Posterior cingulate gyrus (tissue), 11 donors: ENCODE results near the gene SNTG2.

Experiments
- DNase-seq, 10 donors: peaks; one replicate each; pipeline versions ENCODE4 v3.0.0 to v3.0.0-alpha.2; 2020 to 2021; ENCODE audit warnings: mixed read lengths in 3 of 10
- intact Hi-C: fragments of 100-400 bp; cut with DNase I; formaldehyde crosslinking; loops from one replicate; pipeline ENCODE4 v1.15.1; 2023

The SNTG2 gene

DNA sequence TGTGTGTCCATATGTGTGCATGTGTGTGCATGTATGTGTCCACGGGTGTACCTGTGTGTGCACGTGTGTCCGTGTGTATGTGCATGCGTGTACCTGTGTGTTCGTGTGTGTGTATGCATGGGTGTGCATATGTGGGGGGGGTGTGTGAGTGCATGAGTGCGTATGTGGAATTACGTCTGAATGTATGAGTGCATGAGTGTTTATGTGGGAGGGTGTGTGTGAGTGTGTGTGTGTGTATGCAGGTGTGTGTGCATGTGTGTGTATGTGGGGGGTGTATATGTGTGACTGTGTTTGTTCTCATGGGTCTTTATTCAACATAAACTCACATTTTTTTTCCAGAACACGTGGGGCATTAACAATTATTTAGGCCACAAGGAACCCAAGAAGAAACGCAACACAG is 208.4 kb downstream of the SNTG2 start:
- intact Hi-C loops, result no loop called here
- no peak for DNase-seq

DNA sequence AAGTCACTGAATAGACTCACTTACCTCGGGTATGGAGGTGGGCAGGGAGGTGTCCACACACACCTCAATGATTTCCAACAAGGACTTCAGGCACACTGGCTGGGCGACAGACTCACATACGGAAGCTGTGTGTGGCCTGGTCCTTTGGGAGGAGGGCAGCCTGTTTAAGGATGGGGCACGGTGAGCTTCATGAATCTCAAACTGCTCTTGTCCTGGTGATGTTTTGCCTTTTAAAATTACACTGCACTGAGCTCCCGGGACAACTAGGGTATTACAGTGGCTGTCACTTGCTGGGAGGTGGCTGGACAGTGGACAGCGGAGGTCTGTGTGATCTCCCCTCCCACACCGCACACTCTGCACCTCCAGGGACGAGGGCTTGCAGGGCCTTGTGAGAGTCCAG is 211.6 kb downstream of the SNTG2 start:
- no peak for DNase-seq
- intact Hi-C loops, result no loop called here

GRCh38 chr2:1162768-1163584 is 212.3 kb downstream of the SNTG2 start:
- no peak for DNase-seq
- intact Hi-C loops, result no loop called here

- no peak for DNase-seq
- intact Hi-C loops, result no loop called here
These were observed 216.3 kb downstream of the SNTG2 start for GRCh38 chr2:1166976-1167375.

- DNase-seq, result no peak
- intact Hi-C loops, result no loop called here
These were observed 218.2 kb downstream of the SNTG2 start for GRCh38 chr2:1168846-1169245.

GRCh38 chr2:1169291-1169949 is 218.8 kb downstream of the SNTG2 start:
- DNase-seq, result no peak
- intact Hi-C loops, result no loop called here

GRCh38 chr2:1170241-1170640 is 219.6 kb downstream of the SNTG2 start:
- intact Hi-C loops, result no loop called here

DNA sequence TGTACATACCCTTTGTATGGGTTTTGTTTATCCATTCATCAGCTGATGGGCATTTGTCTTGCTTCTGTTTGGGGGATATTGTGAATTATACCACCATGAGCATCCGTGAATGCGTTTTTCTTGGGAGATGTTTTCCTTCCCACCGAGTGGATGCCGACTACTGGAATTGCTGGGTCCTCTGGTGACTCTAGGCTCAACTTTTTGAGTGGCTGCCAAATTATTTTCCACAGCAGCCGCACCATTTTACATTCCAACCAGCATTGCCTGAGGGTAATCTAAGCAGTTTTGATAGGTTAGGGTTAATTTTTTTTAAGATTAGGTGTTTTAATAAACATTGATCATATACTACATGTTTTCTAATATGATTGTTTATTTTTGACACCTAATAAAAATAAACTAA is 220.1 kb downstream of the SNTG2 start:
- DNase-seq, result no peak
- intact Hi-C loops, result no loop called here

More at GRCh38 chr2:1170241-1170640, 219.6 kb downstream of the SNTG2 start:
- no peak for DNase-seq

DNA sequence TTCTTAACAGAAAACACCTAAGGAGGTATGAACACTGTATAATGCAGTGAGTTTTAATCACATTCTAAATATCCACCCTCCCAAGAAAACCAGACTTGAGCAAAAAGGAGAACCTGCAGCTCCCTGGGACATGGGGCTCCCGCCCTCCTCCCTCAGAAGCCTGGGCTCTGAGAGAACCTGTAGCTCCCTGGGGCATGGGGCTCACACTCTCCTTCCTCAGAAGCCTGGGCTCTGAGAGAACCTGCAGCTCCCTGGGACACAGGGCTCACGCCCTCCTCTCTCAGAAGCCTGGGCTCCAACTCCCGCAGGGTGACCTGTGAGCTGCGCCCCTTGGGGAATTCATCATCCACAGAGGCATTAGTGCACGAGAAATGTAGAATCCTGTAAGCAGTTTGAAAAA is 222.9 kb downstream of the SNTG2 start:
- intact Hi-C loops, result no loop called here
- no peak for DNase-seq

- DNase-seq, result no peak
- intact Hi-C loops, result no loop called here
These were observed 231.2 kb downstream of the SNTG2 start for GRCh38 chr2:1181893-1182292.

- intact Hi-C loops, result no loop called here
- no peak for DNase-seq
These were observed 232.7 kb downstream of the SNTG2 start for GRCh38 chr2:1183300-1183699.

DNA sequence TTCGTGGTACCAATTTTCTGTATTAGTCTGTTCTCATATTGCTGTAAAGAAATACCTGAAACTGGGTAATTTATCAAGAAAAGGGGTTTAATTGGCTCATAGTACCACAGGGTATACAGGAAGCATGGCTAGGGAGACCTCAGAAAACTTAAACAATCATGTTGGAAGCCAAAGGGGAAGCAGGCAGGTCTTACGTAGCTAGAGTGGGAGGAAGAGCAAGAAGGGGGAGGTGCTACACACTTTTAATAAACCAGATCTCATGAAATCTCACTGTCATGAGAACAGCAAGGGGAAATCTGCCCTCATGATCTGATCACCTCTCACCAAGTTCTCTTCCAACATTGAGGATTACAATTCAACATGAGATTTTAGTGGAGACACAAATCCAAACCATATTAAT is 235.8 kb downstream of the SNTG2 start:
- no peak for DNase-seq
- intact Hi-C loops, result no loop called here

DNA sequence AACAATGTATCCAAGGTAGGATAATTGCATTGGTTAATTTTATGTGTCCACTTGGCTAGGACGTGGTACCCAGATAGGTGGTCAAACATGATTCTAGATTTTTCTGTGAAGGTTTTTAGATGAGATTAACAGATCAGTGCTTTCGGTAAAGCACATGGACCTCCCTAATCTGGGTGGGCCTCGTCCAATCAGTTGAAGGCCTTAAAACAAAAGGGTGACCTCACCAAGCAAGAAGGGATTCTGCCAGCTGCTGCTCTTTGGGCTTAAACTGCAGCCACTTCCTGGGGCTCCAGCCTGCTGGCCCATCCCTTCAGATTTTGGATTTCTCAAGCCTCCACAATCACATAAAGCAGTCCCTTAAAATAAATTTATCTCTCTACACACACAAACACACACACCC is 236.5 kb downstream of the SNTG2 start:
- DNase-seq, result no peak
- intact Hi-C loops, result no loop called here

DNA sequence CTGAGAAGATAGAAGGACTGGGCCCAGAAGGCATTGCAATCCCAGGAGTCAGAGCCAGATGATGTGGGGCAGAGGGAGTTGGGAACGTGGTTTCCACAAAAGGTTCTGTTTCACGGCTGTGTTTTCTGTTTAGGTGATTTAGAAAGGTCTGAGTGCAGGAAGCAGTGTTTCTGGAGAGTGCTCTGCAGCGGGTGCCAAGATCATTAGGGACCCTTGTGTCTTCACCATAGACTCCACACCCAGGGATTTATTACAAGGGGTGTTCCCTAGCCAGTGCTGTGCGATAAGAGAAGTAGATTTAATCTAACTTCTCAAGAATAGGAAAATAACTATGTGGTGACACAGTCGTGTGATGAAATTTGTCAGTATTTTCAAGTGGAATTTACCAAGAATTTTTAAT is 241.5 kb downstream of the SNTG2 start:
- DNase-seq, result no peak

DNA sequence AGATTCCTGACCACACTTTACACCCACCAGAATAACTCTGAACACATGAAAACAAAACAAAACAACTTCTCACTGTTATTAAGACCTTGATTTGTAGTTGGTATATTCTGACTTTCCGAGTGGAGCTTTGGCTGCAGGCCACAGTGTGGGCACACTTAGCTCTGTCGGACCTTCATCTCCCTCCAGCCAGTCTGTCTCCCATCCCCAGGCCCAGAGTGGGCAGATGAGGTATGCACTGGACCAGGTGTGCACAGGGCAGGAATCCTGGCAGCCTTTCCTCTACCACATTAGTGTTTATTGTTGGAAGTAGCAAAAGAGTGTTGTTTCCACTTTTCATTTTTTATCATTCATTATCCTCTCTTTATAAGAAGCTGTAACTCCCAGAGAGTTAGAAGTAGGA is 243.2 kb downstream of the SNTG2 start:
- DNase-seq, result no peak

More for the DNA sequence above, 241.5 kb downstream of the SNTG2 start:
- intact Hi-C loops, result no loop called here

DNA sequence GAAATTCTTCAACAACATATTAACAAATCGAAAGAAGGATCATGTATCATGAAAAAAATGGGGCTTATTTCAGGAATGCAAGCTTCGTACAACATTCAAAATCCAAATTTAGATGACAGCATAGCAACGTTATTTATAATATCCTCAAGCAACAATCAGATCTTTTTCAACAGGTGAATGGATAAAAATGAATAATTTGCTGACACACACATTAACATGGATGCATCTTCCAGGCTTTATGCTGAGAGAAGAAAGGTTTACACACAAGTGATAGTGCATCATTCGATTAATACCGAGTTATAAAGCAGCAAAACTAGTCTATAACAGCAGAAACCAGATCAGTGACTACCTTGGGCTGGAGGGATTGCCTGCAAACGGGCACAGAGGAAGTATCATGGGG is 253.1 kb downstream of the SNTG2 start:
- DNase-seq, result no peak

More for the DNA sequence above, 243.2 kb downstream of the SNTG2 start:
- intact Hi-C loops, result no loop called here

GRCh38 chr2:1205853-1206252 is 255.2 kb downstream of the SNTG2 start:
- DNase-seq, result no peak
- intact Hi-C loops, result no loop called here

More for the DNA sequence above, 253.1 kb downstream of the SNTG2 start:
- intact Hi-C loops, result no loop called here

GRCh38 chr2:1207962-1208510 is 257.4 kb downstream of the SNTG2 start:
- no peak for DNase-seq
- intact Hi-C loops, result no loop called here

DNA sequence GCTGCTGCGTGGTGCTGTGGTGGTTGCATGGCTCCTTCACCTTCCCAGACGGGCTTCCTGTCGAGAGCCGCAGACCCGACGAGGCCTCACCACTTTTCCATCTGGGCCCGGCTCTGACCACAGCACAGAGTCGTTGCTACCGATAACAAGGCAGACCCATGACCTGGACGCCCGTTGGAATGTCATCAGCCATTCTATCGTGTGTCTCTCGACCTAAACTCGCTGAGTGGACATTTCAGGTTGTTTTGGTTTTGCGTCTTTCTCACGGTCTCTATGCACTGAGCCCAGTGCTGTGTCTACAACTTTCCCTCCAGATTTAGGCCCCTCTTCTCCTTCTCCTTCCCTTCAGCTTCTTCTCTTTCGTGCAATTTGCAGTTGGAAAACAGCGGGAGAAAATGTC is 257.9 kb downstream of the SNTG2 start:
- no peak for DNase-seq
- intact Hi-C loops, result no loop called here

- intact Hi-C loops, result no loop called here
- DNase-seq, result no peak
These were observed 258.6 kb downstream of the SNTG2 start for GRCh38 chr2:1209246-1209645.

- intact Hi-C loops, result no loop called here
- no peak for DNase-seq
These were observed 259.1 kb downstream of the SNTG2 start for GRCh38 chr2:1209761-1210160.

- intact Hi-C loops, result no loop called here
- no peak for DNase-seq
These were observed 259.7 kb downstream of the SNTG2 start for GRCh38 chr2:1210352-1210751.
